ENCODE data around the gene ZNF182. TPM values are rescaled to one million over a fixed set of nuclear protein-coding genes. Genes with fewer than 3 reads are reported as not detected.
"Not testable (repeated sequence)": the region's sequence is repeated elsewhere in the genome, so short reads cannot be mapped to it uniquely, and the experiment has no call there.

ZNF182 gene
- total RNA-seq, 4 donors from 2014 or later = 1.4 to 2.2 (median 2.0) TPM

DNA sequence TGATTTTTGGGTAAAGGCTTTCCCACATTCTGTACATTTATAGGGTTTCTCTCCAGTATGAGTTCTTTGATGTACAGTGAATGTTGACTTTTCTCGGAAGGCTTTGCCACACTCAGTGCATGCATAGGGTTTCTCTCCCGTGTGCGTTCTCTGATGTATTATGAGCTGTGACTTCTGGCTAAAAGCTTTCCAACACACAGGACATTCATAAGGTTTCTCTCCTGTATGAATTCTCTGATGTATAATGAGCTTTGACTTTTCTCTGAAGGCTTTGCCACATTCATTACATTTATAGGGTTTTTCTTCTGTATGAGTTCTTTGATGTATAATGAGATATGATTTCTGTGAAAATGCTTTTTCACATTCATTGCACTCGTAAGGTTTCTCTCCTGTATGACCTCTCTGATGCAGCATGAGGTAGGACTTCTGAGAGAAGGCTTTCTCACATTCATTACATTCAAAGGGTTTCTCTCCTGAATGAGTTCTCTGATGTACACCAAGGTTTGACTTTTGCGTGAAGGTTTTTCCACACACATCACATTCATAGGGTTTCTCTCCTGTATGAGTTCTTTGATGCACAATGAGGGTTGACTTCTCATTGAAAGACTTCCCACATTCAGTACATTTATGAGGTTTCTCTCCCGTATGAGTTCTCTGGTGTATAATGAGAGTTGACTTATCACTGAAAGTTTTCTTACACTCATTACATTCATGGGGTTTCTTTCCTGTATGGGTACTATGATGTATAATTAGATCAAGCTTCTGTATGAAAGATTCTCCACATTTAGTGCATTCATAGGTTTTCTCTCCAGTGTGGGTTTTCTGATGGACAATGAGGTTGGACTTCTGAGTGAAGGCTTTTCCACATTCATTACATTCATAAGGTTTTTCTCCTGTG, 27.3 kb downstream of the ZNF182 start:
- Histone ChIP-seq H3K36me3 (peaks cover 5 to 62% of the 10 kb centered on the region in 2 donors), H3K27ac (no peak overlapping the region), H3K4me1 (no peaks in the 10 kb centered on the region), H3K9me3 (peaks cover 0 to 24% (median 3%) of the 10 kb centered on the region in 3 donors), H3K4me3 (no peak overlapping the region), H3K27me3 (no peaks in the 10 kb centered on the region)
- in situ Hi-C loops (cut with MboI; ENCODE audit: low sequenced_read_pairs in 4 of 4) = no loop called here
- ATAC-seq (no peak), DNase-seq (no peak)
- intact Hi-C loops (cut with DNase I; ENCODE audit: low total_unique reads) = no loop called here
- TF ChIP-seq POLR2A (IDR thresholded peaks at IDR 0.05) = no peak
- TF ChIP-seq CTCF (IDR thresholded peaks at IDR 0.05 in 4 of 5, conservative IDR thresholded peaks at IDR 0.05 in 1 of 5) = no peak

- Histone ChIP-seq H3K4me3 (no peak overlapping the region), H3K4me1 (no peaks in the 10 kb centered on the region), H3K27me3 (no peaks in the 10 kb centered on the region), H3K36me3 (peaks cover 5 to 30% of the 10 kb centered on the region in 2 donors), H3K9me3 (peaks cover 0 to 24% (median 3%) of the 10 kb centered on the region in 3 donors), H3K27ac (no peak overlapping the region)
- DNase-seq = no peak
- no peak for TF ChIP-seq POLR2A (IDR thresholded peaks at IDR 0.05)
- no peak for TF ChIP-seq CTCF (IDR thresholded peaks at IDR 0.05 in 4 of 5, conservative IDR thresholded peaks at IDR 0.05 in 1 of 5)
- no peak for ATAC-seq
- in situ Hi-C loops (cut with MboI; ENCODE audit: low sequenced_read_pairs in 4 of 4) (no loop called here), intact Hi-C loops (cut with DNase I; ENCODE audit: low total_unique reads) (no loop called here)
Measured at GRCh38 chrX:47973235-47973634, 30.6 kb downstream of the ZNF182 start.

- H3K4me3 ChIP-seq; H3K36me3 ChIP-seq; intact Hi-C loops (cut with DNase I; ENCODE audit: low total_unique reads); H3K27me3 ChIP-seq; H3K4me1 ChIP-seq; H3K9me3 ChIP-seq; H3K27ac ChIP-seq; DNase-seq; ATAC-seq: not testable (repeated sequence)
- in situ Hi-C loops (cut with MboI; ENCODE audit: low sequenced_read_pairs in 4 of 4) = loop anchor here in 1 of 4 donors (10.0 kb wide), 1 partner anchor 71 kb away; no protein-coding TSS in a partner anchor
Measured at GRCh38 chrX:47965526-47965925, 38.3 kb downstream of the ZNF182 start.

GRCh38 chrX:47961830-47962229, 42.0 kb downstream of the ZNF182 start:
- H3K27me3 ChIP-seq; H3K27ac ChIP-seq; H3K4me1 ChIP-seq; H3K4me3 ChIP-seq; H3K36me3 ChIP-seq; intact Hi-C loops (cut with DNase I; ENCODE audit: low total_unique reads); ATAC-seq; DNase-seq; H3K9me3 ChIP-seq: not testable (repeated sequence)
- in situ Hi-C loops (cut with MboI; ENCODE audit: low sequenced_read_pairs in 4 of 4) = loop anchor here in 1 of 4 donors (10.0 kb wide), 1 partner anchor 67 kb away; no protein-coding TSS in a partner anchor

DNA sequence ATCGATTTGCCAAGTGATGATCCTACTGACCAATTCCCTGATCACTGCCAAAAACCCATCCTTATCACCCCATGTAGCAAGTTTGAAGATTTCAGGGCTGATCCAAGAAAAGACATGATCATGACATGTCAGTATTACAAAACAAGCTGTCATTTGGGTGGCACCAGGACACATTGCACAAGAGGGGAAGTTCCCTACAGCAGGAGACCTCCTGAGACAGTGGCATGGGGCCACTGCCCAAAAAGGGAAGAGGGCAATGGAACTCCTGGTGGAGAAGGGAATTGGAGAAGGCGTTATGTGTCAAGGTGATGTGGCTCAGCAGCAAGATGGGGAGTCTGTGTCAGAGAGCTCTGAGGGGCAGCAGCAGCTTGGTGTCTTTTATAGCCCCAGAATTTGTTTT, 43.4 kb downstream of the ZNF182 start:
- no peak for DNase-seq
- Histone ChIP-seq H3K27me3 (no peaks in the 10 kb centered on the region), H3K36me3 (no peaks in the 10 kb centered on the region), H3K4me1 (no peaks in the 10 kb centered on the region), H3K9me3 (no peaks in the 10 kb centered on the region), H3K4me3 (no peak overlapping the region), H3K27ac (no peak overlapping the region)
- no peak for ATAC-seq
- intact Hi-C loops (cut with DNase I; ENCODE audit: low total_unique reads) = no loop called here
- in situ Hi-C loops (cut with MboI; ENCODE audit: low sequenced_read_pairs in 4 of 4) = loop anchor here in 1 of 4 donors (10.0 kb wide), 1 partner anchor 66 kb away; no protein-coding TSS in a partner anchor
- TF ChIP-seq CTCF (IDR thresholded peaks at IDR 0.05 in 4 of 5, conservative IDR thresholded peaks at IDR 0.05 in 1 of 5) = no peak
- no peak for TF ChIP-seq POLR2A (IDR thresholded peaks at IDR 0.05)

Measured in gastrocnemius medialis (tissue), 4 donors.